Measurements from ENCODE around the gene TXNRD2. TPM values are rescaled to one million over a fixed set of nuclear protein-coding genes. Genes with fewer than 3 reads are reported as not detected.

TXNRD2 gene
- total RNA-seq, 1 donor from 2014 or later: 5.8 TPM

DNA sequence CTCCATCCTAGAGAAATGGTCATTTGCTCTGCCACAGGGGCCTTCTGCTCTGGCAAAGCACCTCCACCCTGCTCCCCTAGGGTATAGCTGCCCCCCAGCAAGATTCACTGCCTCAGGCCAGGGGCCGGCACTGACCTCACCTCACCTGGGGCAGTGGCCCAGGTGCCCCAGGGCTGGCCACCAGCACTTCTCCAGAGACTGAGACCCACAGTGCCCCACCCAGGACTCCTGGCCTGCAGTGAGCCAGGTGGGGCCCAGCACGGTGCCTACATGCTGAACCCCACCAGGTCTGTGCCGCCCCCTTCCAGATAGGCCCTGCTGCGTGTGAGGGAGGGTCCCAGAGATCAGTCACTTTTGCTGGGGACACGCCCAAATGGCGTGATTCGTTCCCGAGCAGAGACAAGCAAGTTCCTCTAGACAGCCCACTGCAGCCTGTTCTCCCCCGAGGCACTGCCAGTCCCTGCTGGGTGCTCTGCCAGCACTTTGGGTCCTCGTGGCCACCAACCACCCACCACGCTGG lies 97.7 kb downstream of the TXNRD2 start:
- no peak for DNase-seq (ENCODE audit: low read depth)
- TF ChIP-seq, protein P1, sequence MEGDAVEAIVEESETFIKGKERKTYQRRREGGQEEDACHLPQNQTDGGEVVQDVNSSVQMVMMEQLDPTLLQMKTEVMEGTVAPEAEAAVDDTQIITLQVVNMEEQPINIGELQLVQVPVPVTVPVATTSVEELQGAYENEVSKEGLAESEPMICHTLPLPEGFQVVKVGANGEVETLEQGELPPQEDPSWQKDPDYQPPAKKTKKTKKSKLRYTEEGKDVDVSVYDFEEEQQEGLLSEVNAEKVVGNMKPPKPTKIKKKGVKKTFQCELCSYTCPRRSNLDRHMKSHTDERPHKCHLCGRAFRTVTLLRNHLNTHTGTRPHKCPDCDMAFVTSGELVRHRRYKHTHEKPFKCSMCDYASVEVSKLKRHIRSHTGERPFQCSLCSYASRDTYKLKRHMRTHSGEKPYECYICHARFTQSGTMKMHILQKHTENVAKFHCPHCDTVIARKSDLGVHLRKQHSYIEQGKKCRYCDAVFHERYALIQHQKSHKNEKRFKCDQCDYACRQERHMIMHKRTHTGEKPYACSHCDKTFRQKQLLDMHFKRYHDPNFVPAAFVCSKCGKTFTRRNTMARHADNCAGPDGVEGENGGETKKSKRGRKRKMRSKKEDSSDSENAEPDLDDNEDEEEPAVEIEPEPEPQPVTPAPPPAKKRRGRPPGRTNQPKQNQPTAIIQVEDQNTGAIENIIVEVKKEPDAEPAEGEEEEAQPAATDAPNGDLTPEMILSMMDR (conservative IDR thresholded peaks at IDR 0.05; ENCODE audit: low read depth, low read length): no peak
- H3K4me3 ChIP-seq (ENCODE audit: low read depth, low read length): no peak overlapping the region

- H3K4me3 ChIP-seq (ENCODE audit: low read depth, low read length): no peak overlapping the region
- DNase-seq (ENCODE audit: low read depth): no peak
- TF ChIP-seq, protein P1 (conservative IDR thresholded peaks at IDR 0.05; ENCODE audit: low read depth, low read length): no peak
Measured at GRCh38 chr22:19843107-19843856, 98.3 kb downstream of the TXNRD2 start.

GRCh38 chr22:19842393-19843106 lies 99.1 kb downstream of the TXNRD2 start:
- no peak for DNase-seq (ENCODE audit: low read depth)
- H3K4me3 ChIP-seq (ENCODE audit: low read depth, low read length): no peak overlapping the region
- TF ChIP-seq, protein P1 (conservative IDR thresholded peaks at IDR 0.05; ENCODE audit: low read depth, low read length): no peak

GRCh38 chr22:19841641-19842392 lies 99.8 kb downstream of the TXNRD2 start:
- no peak overlapping the region for H3K4me3 ChIP-seq (ENCODE audit: low read depth, low read length)
- no peak for DNase-seq (ENCODE audit: low read depth)
- TF ChIP-seq, protein P1 (conservative IDR thresholded peaks at IDR 0.05; ENCODE audit: low read depth, low read length): no peak

- DNase-seq (ENCODE audit: low read depth): no peak
- TF ChIP-seq, protein P1 (conservative IDR thresholded peaks at IDR 0.05; ENCODE audit: low read depth, low read length): no peak
- H3K4me3 ChIP-seq (ENCODE audit: low read depth, low read length): no peak overlapping the region
Measured at GRCh38 chr22:19840955-19841640, 100.5 kb downstream of the TXNRD2 start.

GRCh38 chr22:19840059-19840458 lies 101.6 kb downstream of the TXNRD2 start:
- TF ChIP-seq, protein P1 (conservative IDR thresholded peaks at IDR 0.05; ENCODE audit: low read depth, low read length): no peak
- no peak for DNase-seq (ENCODE audit: low read depth)
- no peak overlapping the region for H3K4me3 ChIP-seq (ENCODE audit: low read depth, low read length)
